ELF-1 (cell line): ENCODE results near the gene GNA15.
"Not testable (repeated sequence)": the region's sequence is repeated elsewhere in the genome, so short reads cannot be mapped to it uniquely, and the experiment has no call there.

Experiments used
- DNase-seq: peaks from one replicate; pipeline ENCODE4 v3.0.0-alpha.2; 2016; ENCODE audit warnings: low read depth, low spot score

GNA15 gene

DNA sequence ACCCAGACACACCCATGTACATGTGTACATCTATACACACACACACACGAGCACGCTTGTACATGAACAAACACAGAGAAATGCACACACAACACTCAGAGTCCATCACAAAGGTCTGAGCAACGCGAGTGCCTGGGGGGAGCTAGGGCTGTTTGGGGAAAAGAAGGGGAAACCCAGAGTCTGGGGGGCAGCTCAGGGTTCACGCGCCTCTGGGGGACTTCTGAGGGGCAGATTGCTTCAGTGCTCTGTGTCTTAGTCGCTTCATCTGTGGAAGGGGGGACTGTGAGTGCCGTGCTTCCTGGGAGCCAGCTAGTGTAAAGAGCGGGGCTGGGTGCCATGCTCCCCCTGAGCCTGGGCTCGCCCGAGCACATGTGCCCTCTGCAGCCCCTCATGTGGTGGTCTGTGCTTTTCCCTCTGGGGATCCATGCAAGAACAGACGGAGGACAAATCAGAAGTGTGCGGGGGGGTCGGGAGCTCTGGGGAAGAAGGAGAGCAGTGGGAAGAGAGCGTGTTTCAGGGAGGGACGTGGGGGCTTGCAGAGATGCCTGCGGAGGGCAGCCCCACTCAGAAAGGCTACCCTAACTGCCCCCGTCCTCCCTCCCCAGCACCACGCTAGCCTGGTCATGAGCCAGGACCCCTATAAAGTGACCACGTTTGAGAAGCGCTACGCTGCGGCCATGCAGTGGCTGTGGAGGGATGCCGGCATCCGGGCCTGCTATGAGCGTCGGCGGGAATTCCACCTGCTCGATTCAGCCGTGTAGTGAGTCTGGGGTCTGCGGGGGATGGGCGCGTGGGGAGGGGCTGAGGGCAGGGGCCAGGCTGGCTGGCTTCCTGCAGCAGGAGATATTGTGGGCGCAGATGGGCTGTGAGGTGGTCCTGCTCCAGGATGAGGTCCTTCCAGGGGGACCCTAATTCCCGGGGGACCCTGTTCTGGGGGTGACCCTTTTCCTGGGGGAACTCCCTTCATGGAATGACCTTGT, 14.0 kb downstream of the GNA15 start:
- DNase-seq: no peak

DNA sequence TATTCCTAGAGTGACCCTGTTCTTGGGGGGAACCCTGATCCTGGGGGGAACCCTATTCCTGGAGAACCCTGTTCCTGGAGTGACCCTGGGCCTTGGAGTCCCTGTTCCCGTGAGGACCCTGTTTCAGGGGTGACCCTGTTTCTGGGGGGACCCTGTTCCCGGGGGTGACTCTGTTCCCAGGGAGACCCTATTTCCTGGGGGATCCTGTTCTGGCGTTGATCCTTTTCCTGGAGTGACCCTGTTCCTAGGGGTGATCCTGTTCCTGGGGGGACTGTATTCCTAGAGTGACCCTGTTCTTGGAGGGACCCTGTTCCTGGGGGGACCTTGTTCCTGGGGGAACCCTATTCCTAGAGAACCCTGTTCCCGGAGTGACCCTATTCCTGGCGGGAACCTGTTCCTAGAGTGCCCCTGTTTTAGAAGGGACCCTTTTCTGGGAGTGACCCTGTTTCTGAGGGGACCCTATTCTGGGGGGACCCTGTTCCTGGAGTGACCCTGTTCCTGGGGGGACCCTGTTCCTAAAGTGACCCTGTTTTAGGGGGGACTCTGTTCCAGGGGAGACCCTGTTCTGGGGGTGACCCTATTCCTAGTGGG, 15.0 kb downstream of the GNA15 start:
- no peak for DNase-seq

- no peak for DNase-seq
Observed at GRCh38 chr19:3151563-3152418, 16.0 kb downstream of the GNA15 start.

DNA sequence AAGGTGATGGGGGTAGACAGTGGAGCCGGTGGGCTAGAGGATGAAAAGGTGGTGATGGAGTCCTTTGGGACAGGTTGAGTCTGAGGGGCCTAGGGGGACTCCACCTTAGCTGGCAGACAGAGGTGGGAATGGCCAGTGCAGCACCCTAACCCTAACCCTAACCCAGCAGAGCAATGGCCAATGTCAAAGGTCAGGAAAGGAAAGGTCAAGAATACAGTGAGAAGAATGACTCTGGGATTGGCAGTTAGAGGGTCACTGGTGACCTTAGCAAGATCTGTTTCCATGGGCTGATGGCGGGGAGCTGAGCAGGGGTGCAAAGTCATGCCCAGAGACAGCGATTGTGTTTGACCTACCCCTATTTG, 16.6 kb downstream of the GNA15 start:
- DNase-seq: no peak

DNA sequence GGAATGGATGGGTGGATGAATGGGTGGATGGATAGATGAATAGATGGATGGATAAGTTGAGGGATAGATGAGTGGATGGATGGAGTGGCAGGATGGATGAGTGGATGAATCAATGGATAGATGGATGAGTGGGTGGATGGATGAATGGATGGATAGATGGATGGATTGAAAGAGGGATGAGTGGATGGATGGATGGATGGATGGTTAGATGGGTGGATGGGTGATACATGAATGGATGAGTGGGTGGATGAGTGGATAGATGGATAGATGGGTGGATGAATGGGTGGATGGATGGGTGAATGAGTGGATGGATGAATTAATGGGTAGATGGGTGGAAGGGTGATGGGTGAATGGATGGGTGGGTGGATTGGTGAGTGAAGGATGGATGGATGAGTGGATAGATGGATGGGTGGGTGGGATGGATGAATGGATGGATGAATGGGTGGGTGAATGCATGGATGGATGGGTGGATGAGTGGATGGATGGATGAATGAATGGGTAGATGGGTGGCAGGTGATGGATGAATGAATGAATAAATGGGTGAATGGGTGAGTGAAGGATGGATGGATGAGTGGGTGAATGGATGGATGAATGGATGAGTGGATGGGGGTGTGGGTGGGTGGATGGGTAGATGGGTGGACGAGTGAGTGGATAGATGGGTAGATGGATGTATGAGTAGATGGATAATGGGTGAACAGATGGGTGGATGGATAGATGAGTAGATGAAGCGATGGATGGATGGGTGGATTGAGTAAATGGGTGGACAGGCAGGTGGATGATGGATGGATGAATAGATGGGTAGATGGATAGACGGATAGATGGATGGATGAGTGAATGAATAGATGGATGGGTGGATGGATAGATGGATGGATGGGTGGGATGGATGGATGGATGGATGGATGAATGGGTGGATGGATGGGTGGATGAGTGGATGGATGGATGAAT, 17.7 kb downstream of the GNA15 start:
- DNase-seq: no peak

GRCh38 chr19:3154447-3154846, 18.6 kb downstream of the GNA15 start:
- DNase-seq: not testable (repeated sequence)

- DNase-seq: peak; percentile 63
Observed at GRCh38 chr19:3154957-3155736, 19.3 kb downstream of the GNA15 start.

DNA sequence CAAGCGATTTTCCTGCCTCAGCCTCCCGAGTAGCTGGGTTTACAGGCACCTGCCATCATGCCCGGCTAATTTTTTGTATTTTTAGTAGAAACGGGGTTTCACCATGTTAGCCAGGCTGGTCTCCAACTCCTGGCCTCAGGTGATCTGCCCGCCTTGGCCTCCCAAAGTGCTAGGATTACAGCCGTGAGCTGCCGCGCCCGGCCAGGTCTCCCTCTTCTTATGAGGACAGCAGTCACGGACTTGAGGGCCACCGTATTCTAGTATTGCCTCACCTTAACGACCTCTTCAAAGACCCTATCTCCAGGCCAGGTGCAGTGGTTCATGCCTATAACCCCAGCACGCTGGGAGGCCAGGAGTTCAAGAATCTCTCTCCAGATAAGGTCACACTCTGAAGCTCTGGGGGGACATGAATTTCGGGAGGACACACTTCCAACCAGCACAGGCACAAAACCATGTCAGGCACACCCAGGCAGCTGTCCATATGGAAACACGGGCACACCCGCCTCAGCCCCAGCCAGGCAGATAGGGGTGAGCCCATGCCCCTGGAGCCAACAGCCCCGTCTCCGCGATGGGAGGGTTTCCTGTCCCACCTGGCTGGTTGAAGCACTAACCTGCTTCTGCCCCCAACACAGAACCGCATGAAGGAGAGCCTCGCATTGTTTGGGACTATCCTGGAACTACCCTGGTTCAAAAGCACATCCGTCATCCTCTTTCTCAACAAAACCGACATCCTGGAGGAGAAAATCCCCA, 21.4 kb downstream of the GNA15 start:
- no peak for DNase-seq

- no peak for DNase-seq
Observed at GRCh38 chr19:3159565-3159964, 23.7 kb downstream of the GNA15 start.

GRCh38 chr19:3160219-3160618, 24.4 kb downstream of the GNA15 start:
- DNase-seq: no peak

DNA sequence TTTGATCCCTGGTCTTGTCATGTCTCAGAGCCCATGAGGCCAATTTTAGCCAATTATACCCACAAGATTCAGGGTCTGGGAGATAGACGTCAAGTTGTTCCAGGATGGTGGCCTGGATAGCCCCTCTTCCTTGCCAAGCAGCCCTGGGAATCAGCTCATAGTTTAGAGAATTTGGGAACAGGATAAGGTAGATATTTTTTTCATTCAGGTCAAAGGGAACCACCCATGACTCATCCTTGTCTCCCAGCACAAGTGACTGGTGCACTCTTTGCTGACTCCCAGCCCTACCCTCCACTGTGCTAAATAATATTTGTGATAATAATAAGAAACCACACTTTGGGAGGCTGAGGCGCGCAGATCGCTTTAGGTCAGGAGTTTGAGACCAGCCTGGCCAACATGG, 25.6 kb downstream of the GNA15 start:
- DNase-seq: no peak

- DNase-seq: no peak
Observed at GRCh38 chr19:3162418-3163229, 26.8 kb downstream of the GNA15 start.

GRCh38 chr19:3163230-3163886, 27.5 kb downstream of the GNA15 start:
- peak; percentile 77 for DNase-seq

GRCh38 chr19:3163943-3164342, 28.1 kb downstream of the GNA15 start:
- no peak for DNase-seq

DNA sequence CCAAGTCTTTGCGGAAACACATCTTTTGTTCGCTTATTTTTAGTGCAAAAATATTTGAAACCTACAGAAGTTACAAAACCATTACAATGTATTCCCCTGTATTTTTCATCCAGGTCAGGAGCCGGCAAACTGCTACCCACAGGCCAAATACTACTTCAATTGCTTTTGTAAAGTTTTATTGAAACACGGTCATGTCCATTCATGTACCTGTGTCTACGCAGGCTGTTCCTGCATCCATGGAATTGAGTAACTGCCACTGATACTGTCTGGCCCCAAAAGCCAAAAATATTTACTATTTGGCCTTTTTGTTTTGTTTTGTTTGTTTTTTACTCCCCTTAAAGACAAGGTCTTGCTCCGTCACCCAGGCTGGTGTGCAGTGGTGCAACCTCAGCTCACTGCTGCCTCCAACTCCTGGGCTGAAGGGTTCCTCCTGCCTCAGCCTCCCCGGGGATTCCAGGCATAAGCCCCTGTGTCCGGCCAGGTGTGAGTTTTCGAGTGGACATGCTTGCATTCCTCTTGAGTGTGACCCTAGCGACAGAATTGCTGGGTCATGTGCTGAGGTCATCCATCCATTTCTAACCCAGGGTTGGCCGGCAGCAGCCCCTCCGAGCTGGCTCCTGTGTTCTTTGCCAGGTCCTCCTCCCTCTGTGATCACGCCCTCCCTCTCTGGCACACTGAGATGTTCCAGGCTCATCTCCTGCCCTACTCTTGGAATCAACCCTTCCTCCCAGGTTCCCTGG, 31.9 kb downstream of the GNA15 start:
- no peak for DNase-seq

- no peak for DNase-seq
Observed at GRCh38 chr19:3171894-3172672, 36.2 kb downstream of the GNA15 start.

DNA sequence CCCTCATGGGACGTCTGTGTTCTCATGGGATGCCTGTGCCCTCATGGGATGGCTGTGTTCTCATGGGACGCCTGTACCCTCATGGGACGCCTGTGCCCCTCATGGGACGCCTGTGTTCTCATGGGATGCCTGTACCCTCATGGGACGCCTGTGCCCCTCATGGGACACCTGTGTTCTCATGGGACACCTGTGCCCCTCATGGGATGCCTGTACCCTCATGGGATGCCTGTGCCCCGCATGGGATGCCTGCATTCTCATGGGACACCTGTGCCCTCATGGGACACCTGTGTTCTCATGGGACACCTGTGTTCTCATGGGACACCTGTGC, 36.8 kb downstream of the GNA15 start:
- DNase-seq: not testable (repeated sequence)
